HUDEP-2 (cell line): ENCODE data around the gene PTPDC1.

ENCODE experiments used
- DNase-seq, 76 experiments: peaks; one replicate each; lab custom pipeline; 2025; ENCODE audit not compliant: unreplicated experiment in 76 of 76; lab: John Stamatoyannopoulos, UW

PTPDC1 gene

GRCh38 chr9:94139672-94140417 is 55.6 kb downstream of the PTPDC1 start:
- DNase-seq = no peak

DNA sequence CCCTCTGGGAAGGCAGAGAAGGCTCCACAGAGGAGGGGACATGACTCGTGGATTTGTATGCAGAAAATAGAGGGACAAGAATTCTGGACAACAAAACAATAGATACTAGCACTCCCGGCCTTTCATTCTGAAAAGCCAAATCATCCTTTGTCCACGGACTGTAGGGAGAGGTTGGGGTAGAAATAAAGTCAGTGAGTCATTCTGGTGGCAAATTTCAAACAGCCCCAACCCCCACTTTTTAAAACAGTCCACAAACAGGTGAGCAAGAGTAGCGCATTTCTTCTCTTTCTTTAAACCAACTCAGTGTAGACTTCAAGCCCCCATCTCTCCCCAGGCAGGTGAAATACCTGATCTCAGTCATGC is 56.1 kb downstream of the PTPDC1 start:
- no peak for DNase-seq

DNA sequence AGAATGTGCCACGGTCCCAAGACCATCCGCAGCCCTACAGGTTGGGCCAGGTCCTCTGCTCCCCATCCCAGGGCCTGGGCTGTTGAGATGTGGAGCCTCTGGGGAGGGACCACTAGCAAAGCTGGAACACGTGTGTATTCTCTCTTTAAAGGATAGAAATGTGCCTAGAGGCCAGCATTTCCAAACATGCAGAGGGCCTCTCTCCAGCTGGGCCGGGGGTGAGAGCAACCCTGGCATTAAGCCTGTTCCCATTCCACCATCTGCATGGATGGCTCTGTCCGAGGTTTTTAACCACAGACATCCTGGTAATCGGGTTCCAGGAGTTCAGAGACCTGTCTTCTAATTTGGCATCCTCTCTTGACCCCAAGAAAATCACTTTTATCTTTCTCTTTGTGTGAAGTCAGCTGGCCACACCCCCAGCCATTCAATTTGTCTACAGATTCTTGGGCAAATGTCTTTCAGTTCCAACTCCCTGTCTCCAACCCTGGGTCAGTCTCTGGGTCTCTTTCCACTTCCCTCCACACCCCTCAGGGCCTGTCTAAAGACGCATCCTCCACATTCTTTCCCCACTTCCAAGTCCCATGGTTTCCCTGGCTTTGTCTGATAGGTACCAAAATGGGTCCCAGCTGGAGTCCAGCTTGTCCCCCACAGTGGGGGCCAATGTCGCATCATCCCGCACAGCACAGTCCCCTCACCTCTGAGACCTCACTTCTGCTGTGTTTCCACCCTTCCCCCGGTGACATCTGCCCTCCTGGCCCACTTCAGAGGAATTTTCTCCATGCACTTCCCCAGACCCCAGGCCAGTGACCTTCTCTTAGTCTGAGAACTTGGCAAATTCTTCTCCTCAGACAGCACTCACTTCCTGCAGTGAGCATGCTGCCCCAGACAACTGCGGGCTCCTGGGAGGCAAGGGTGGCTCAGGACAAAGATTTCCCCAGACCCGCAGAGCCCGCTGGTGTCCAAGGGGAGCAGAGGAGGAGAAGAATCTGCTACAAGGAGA is 56.8 kb downstream of the PTPDC1 start:
- no peak for DNase-seq

DNA sequence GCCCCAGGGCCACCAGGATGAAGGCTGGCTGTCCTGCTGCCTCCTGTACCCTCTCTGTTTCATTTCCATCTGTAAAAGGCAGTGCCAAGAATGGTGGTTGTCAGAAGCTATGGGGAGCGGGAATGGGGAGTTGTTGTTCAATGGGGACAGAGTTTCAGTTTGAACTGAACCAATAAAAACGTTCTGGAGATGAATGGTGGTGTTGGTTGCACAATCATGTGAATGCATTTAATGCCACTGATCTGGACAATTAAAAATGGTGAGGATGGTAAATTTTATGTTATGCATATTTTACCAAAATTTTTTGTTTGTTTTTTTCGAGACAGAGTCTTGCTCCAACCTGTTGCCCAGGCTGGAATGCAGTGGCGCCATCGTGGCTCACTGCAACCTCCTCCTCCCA is 58.1 kb downstream of the PTPDC1 start:
- DNase-seq = no peak

- DNase-seq = peak in 1 of 76 experiments; percentile 10
Observed at GRCh38 chr9:94144394-94144793, 60.1 kb downstream of the PTPDC1 start.

GRCh38 chr9:94145640-94146039 is 61.4 kb downstream of the PTPDC1 start:
- DNase-seq = no peak

- DNase-seq = no peak
Observed at GRCh38 chr9:94147776-94148175, 63.5 kb downstream of the PTPDC1 start.

GRCh38 chr9:94148419-94148818 is 64.2 kb downstream of the PTPDC1 start:
- DNase-seq = no peak

GRCh38 chr9:94149696-94150095 is 65.4 kb downstream of the PTPDC1 start:
- no peak for DNase-seq

DNA sequence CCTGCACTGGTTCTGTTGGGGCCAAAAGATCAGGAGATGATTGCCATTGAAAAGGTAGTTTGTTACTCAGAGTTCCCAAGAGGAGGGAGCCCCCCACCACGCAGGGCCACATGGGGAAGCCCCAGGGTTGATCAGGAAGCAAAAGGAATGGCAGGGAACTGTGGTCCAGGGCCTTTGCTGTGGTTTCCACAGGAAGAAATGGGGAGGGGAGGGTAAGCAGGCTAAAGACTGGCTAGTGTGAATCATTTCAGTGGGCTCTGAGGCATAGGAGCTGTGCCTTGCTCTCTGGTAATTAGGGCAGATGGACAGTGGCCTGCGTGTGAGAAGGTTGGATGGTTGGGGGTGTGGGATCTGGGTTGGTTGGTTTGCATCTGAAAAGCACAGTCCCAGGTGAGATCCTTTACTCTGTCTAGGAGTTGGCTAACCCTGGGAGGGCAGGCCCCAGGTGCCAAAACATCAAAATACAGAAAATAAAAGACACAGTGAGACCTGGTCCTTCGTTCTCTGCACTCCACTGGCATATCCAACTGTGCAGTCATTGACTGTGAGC is 66.1 kb downstream of the PTPDC1 start:
- DNase-seq = no peak

- no peak for DNase-seq
Observed at GRCh38 chr9:94150890-94151650, 66.8 kb downstream of the PTPDC1 start.

DNA sequence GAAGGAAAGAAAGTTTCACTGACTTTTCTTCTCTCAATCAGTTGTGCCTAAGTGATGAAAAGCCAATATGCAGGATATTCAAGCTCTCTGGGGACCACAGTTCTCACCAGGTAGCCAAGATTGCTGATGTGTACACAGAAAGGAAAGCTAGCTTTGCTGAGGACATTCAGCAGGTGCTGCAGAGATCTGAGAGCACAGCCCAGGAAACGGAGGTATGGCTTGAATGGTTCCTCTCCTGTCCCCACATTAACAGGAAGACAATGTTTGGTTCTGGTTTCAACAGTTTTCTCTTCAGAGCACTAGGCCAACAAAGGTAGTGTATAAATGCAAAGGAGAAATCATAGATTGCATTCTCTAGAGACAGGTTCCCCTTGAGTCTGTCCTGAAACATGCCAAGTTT is 69.6 kb downstream of the PTPDC1 start:
- no peak for DNase-seq

GRCh38 chr9:94156348-94157049 is 72.2 kb downstream of the PTPDC1 start:
- DNase-seq = no peak

GRCh38 chr9:94157050-94157801 is 73.0 kb downstream of the PTPDC1 start:
- peak in 73 of 76 experiments; percentile 9 to 75 (median 52) for DNase-seq
